Activated T-helper 1 cell treated with anti-CD3 and anti-CD28 coated beads, Interleukin-12 subunit alpha, Interleukin-12 subunit beta, Interleukin-2, Interleukin-4 antibody, amounts not matched to agents 30 ng/mL and 10 ng/mL and 1 ng/mL, durations not matched to agents 14 hours and 24 hours and 36 hours (primary cell): ENCODE data around the gene ANKMY1. TPM values are rescaled to one million over a fixed set of nuclear protein-coding genes. Genes with fewer than 3 reads are reported as not detected.

Source experiments
- DNase-seq: peaks from one replicate; pipeline ENCODE4 v3.0.0; 2021; ENCODE audit warnings: low spot score
- H3K27ac Mint-ChIP-seq: one replicate; pipeline ENCODE4 v1.8.0; 2021; ENCODE audit warnings: mild to moderate bottlenecking, mixed read lengths
- H3K27me3 Mint-ChIP-seq: one replicate; pipeline ENCODE4 v1.8.0; 2022; ENCODE audit warnings: mild to moderate bottlenecking, moderate library complexity, mixed read lengths; ENCODE audit not compliant: insufficient read depth
- H3K36me3 Mint-ChIP-seq: one replicate; pipeline ENCODE4 v1.8.0; 2021; ENCODE audit warnings: low read depth, mixed read lengths
- H3K4me1 Mint-ChIP-seq: one replicate; pipeline ENCODE4 v1.8.0; 2021; ENCODE audit warnings: low read depth, mixed read lengths
- H3K4me3 Mint-ChIP-seq: one replicate; pipeline ENCODE4 v1.8.0; 2021; ENCODE audit warnings: mild to moderate bottlenecking, moderate library complexity, mixed read lengths
- H3K9me3 Mint-ChIP-seq: one replicate; pipeline ENCODE4 v1.8.0; 2021; ENCODE audit warnings: mixed read lengths
- intact Hi-C: fragments of 100-400 bp; cut with micrococcal nuclease; formaldehyde crosslinking; loops from one replicate; pipeline ENCODE4 v1.15.1; 2024
- total RNA-seq: library from RNA; stranded (reverse); gene quantifications from 2 replicates; pipeline ENCODE4 v1.2.3, GENCODE V29; 2022

The ANKMY1 gene
- total RNA-seq, 1 donor from 2014 or later, result 21.9 TPM

DNA sequence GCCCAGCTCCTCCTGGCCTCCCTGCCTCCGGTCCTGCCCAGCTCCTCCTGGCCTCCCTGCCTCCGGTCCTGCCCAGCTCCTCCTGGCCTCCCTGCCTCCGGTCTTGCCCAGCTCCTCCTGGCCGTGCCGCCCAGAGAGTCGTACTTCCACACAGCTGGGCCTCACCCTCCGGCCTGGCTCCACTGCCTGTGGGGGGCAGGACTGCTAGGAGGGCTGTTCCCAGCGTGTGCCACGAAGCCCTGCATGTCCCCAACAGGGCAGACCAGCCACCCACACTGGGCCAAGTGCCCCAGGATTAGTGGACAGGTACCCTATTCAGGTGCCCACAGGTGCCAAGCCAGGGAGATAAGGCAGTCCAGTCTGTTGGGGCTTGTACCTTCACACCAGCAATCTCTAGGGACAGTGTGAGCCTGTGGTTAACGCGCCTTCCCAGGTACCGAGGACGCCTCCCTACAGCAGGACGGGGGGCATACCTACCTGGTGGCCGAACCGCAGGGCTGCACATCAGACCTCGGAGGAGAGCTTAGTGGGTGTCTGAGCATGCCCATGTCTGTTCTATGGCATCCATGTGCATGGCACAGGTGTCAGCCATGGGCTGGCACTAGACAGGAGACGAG lies 117.0 kb downstream of the ANKMY1 start:
- H3K27me3 Mint-ChIP-seq, result peaks cover 6% of the 10 kb centered on the region
- H3K36me3 Mint-ChIP-seq, result no peaks in the 10 kb centered on the region
- no peaks in the 10 kb centered on the region for H3K4me1 Mint-ChIP-seq
- DNase-seq, result no peak
- intact Hi-C loops, result no loop called here
- H3K4me3 Mint-ChIP-seq, result no peak overlapping the region
- H3K27ac Mint-ChIP-seq, result no peak overlapping the region
- H3K9me3 Mint-ChIP-seq, result no peaks in the 10 kb centered on the region

DNA sequence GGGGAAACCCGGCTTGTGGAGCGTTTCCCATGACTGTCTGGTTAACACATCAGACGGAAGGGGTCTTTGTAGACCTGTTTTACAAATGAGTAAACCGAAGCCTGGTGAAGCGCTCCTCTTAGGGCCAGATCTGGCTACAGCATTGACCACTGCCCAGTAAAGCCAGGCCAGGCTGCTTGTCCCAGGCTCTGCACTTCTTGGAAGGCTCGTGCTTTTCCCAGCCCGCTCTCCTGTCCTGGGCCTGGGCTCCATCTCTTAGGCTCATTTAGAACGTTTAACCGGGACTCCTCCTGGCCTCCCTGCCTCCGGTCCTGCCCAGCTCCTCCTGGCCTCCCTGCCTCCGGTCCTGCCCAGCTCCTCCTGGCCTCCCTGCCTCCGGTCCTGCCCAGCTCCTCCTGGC lies 117.5 kb downstream of the ANKMY1 start:
- H3K27me3 Mint-ChIP-seq, result peaks cover 6% of the 10 kb centered on the region
- no peaks in the 10 kb centered on the region for H3K4me1 Mint-ChIP-seq
- no peak overlapping the region for H3K27ac Mint-ChIP-seq
- H3K36me3 Mint-ChIP-seq, result no peaks in the 10 kb centered on the region
- no peaks in the 10 kb centered on the region for H3K9me3 Mint-ChIP-seq
- intact Hi-C loops, result no loop called here
- no peak overlapping the region for H3K4me3 Mint-ChIP-seq
- no peak for DNase-seq

DNA sequence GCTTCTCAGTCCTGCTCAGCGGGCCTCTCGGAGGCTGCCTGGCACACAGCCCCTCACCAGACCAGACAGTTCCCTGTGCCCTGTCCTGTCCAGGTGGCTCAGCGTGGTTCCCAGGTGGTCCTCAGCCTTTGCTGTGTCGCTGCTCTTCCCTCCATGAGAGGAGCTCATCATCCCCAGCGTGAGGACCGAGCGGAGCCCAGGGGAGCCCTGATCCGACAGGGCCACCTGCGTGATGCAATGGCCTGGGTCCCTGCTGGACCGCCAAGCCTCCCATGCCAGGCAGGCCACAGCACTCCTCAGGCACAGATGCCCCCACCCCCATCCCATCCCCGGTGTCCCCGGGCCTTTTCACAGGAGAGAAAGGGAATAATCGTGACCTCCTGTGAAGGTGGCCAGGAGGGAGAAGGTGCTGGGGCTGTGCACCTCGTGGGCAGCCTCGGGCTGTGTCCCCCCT lies 118.1 kb downstream of the ANKMY1 start:
- Mint-ChIP-seq H3K9me3 (no peaks in the 10 kb centered on the region), H3K4me3 (no peak overlapping the region), H3K27ac (no peak overlapping the region), H3K27me3 (peaks cover 6% of the 10 kb centered on the region), H3K4me1 (no peaks in the 10 kb centered on the region), H3K36me3 (no peaks in the 10 kb centered on the region)
- intact Hi-C loops, result loop anchor here (5.0 to 10.0 kb wide), 2 partner anchors 302 to 415 kb away; partner anchors contain the start of genes COPS9 and NDUFA10
- DNase-seq, result no peak

DNA sequence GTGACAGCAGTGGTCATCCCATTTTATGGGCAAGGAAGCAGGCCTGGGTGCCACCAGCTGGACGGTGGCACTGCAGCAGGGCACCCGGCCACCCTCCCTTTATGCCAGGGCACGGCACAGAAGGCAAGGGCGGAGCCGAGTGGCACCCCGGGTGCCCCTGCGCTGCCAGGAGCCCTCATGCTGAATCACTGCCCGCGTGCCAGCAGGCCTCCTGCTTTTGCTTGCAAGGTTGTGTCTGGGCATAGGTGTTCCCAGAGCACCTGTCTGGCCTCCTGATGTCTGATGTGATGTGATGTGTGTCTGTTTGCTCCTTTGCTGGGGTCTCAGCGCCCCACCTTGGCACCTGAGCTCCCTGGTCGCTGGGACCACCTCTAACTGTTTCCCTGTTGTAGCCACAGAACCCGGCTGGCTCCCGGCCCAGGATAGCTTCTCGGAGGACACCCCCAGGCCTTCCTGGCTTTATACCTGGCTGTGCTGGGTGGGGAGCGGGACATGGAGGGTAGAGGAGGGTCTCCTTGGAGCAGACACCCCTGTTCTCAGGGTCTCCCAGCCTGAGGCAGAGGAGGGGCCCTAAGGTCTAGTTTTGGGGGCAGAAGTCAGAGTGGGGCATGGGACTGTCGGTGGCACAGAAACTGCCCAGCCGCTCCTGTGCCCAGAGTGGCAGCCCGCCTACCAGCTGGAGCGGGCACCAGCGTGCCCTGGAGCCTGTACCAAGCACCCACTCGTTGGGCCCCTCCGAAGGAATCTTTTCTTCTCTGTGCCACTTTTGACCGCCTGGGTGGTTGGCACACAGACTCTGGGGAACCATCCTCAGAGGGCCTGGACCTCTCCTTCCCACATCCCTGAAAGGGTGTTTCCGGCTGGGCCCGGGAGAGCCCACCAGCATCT lies 118.7 kb downstream of the ANKMY1 start:
- no peak overlapping the region for H3K4me3 Mint-ChIP-seq
- H3K4me1 Mint-ChIP-seq, result no peaks in the 10 kb centered on the region
- H3K9me3 Mint-ChIP-seq, result no peaks in the 10 kb centered on the region
- H3K27me3 Mint-ChIP-seq, result peaks cover 6% of the 10 kb centered on the region
- DNase-seq, result no peak
- no peak overlapping the region for H3K27ac Mint-ChIP-seq
- intact Hi-C loops, result loop anchor here (1.0 to 10.0 kb wide), 5 partner anchors 140 to 414 kb away; partner anchors contain the start of genes COPS9 and NDUFA10
- H3K36me3 Mint-ChIP-seq, result no peaks in the 10 kb centered on the region

DNA sequence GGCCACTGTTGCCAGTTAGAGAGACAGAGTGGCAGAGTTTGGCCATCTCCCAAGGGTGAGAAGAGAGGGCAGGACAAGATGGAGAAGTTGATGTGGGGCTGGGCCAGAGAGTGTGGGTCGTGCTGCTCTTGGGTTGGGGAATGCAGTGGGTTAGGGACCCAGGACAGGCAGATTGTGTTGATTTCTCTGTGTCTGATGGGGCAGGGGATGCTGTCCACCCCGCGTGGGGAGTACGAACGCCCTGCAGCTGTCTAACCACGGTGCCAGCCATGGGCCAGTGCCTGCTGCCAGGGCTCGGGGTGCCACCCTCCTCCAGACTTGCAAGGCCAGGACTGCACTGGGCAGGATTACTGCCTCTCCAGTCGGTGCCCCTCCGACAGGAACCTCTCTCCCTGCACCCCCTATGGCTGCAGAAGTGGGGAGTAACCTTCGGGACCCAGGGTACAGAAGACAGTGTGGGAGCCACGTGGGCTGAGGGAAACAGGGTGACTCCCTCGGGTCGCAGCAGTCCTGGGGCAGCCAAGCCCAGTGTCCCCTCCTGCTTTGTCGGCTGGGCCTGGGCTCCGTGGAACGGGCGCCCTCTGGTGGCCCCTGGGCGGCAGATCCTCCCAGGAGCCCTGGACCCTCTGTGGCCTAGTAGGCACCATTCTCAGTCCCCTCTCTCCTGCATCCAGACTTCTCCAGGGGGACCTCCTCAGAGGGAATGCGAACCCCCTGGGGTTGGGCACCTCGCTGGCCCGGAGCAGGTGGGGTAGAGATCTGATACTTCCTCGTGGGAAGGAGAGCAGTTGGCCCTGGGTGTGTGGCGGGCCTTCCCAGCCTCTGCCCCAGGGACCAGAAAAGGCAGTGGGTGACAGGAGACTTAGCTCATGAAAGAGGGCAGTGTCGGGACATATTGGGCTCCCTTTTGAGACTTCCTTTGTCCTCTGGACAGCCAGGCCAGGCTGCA lies 119.7 kb downstream of the ANKMY1 start:
- peaks cover 12% of the 10 kb centered on the region for H3K27me3 Mint-ChIP-seq
- H3K4me1 Mint-ChIP-seq, result no peaks in the 10 kb centered on the region
- no peaks in the 10 kb centered on the region for H3K36me3 Mint-ChIP-seq
- no peak overlapping the region for H3K27ac Mint-ChIP-seq
- H3K4me3 Mint-ChIP-seq, result peak overlapping the region; percentile 37
- intact Hi-C loops, result loop anchor here (1.0 to 10.0 kb wide), 5 partner anchors 139 to 413 kb away; partner anchors contain the start of genes COPS9 and NDUFA10
- H3K9me3 Mint-ChIP-seq, result no peaks in the 10 kb centered on the region
- DNase-seq, result peak; percentile 62

DNA sequence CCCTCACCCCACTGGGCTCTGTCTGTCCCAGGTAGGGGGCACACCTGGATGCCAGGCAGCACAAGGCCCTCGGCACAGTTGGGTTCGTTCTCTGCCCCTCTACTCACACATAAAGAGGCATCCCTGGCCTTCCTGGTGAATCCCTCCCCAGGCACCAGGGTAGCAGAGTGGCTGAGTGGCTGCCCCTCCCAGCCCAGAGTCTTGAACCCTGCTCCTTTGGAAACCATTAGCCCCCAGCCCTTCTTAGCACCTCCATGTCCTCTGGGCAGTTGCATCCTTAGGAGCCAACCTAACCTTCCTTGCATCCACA lies 120.3 kb downstream of the ANKMY1 start:
- no peak overlapping the region for H3K27ac Mint-ChIP-seq
- peak overlapping the region; percentile 37 for H3K4me3 Mint-ChIP-seq
- no peak for DNase-seq
- H3K4me1 Mint-ChIP-seq, result no peaks in the 10 kb centered on the region
- intact Hi-C loops, result loop anchor here (5.0 to 10.0 kb wide), 2 partner anchors 300 to 413 kb away; partner anchors contain the start of genes COPS9 and NDUFA10
- peaks cover 13% of the 10 kb centered on the region for H3K27me3 Mint-ChIP-seq
- no peaks in the 10 kb centered on the region for H3K9me3 Mint-ChIP-seq
- H3K36me3 Mint-ChIP-seq, result no peaks in the 10 kb centered on the region

DNA sequence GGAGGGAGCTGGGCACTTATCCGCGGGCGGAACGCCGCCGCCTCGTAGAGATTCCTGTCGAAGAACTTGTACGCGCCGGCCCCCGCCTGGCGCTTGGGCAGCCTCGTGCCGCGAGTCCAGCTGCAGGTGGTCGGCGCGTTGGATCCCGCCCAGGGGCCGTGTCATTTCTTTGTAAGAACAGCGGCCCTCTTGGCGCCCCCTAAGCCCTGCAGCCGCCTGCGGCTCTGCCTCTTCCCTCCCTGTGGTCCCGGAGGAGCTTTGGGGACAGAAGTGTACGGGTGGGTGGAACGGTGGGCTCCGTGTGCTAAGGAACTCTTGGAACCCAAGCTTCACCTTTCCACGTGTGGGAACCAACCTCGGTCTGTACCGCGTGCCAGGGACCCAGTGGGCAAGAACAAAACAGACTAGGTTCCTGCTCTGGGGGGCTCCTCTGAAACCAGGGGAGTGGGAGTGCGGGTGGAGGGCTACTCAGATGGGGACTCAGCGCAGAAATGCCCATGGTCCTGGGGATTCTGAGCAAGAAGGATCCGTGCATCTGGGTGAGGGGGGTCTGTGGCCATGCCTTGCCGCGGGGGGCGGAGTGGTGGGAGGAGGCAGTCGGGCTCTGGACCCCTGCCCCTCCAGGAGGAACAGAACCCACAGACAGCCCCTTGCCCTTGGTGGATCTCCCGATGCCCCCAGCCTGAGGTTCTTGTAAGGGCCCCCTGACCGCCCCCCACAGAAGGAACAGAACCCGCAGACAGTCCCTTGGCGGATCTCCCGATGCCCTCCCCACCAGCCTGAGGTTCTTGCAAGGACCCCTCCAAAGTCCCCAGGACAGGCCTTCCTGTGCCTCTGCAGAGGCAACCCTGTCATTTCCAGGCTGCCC lies 120.9 kb downstream of the ANKMY1 start:
- H3K4me1 Mint-ChIP-seq, result no peaks in the 10 kb centered on the region
- no peaks in the 10 kb centered on the region for H3K9me3 Mint-ChIP-seq
- H3K27me3 Mint-ChIP-seq, result peaks cover 13% of the 10 kb centered on the region
- peak overlapping the region; percentile 56 for H3K4me3 Mint-ChIP-seq
- DNase-seq, result no peak
- no peaks in the 10 kb centered on the region for H3K36me3 Mint-ChIP-seq
- intact Hi-C loops, result loop anchor here (5.0 to 10.0 kb wide), 2 partner anchors 300 to 412 kb away; partner anchors contain the start of genes COPS9 and NDUFA10
- H3K27ac Mint-ChIP-seq, result no peak overlapping the region

DNA sequence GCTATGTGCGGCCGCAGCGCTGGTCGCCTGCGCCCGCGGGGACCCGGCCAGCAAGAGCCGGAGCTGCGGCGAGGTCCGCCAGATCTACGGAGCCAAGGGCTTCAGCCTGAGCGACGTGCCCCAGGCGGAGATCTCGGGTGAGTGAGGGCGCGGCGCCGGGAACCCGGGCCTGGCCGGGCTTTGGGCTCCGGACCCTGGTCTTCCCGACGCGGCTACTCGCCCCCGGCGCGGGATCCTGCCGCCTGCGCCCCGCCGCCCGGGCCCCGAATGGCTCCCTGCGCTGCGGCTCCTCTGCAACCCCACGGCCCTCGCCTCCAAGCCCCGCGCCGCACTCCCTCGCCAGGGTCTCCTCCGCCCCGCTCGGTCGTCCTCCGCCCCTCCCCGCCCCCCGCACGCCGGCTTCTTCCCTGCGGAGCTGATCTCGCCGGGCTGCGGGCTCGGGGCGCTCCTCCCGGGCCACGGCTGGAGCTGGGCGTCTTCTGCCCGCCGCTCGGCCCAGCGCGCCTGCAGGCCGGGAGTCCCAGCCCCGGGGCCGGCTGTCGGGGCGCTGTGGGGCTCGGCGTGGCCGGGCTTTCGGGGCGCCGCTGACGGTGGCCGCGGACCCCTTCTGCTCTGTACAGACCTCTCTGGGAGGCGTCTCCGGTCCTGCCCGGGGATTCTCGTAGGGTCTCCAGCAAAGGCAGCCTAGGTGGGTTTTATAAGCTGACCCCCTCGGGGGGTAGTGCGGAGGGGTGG lies 121.7 kb downstream of the ANKMY1 start:
- no peaks in the 10 kb centered on the region for H3K36me3 Mint-ChIP-seq
- H3K27me3 Mint-ChIP-seq, result peaks cover 13% of the 10 kb centered on the region
- intact Hi-C loops, result loop anchor here (1.0 to 10.0 kb wide), 6 partner anchors 33 to 411 kb away; partner anchors contain the start of genes CAPN10, COPS9, DUSP28 and NDUFA10
- DNase-seq, result no peak
- no peaks in the 10 kb centered on the region for H3K9me3 Mint-ChIP-seq
- no peaks in the 10 kb centered on the region for H3K4me1 Mint-ChIP-seq
- H3K27ac Mint-ChIP-seq, result no peak overlapping the region
- H3K4me3 Mint-ChIP-seq, result peak overlapping the region; percentile 56

DNA sequence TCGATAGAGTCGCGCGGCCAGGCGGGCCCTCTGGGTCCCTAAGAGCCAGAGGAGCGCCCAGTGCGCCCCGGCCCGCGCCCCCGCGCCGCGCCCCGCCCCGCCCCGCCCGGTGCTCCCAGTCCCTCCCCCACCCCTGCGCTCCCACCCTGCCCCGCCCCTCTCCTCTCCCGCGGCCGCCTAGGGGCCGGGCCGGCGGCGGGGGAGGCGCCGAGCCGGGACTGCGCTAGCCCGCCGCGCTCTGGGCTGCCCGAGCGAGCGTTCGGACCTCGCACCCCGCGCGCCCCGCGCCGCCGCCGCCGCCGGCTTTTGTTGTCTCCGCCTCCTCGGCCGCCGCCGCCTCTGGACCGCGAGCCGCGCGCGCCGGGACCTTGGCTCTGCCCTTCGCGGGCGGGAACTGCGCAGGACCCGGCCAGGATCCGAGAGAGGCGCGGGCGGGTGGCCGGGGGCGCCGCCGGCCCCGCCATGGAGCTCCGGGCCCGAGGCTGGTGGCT lies 122.3 kb downstream of the ANKMY1 start, which contains the start of gene GPC1:
Gene GPC1 (plus strand): TSS at position 207 of the 491 bp plus-strand sequence. CDS start 256 bp downstream, at position 463.
- peak; percentile 57 for DNase-seq
- peak within 1 kb of the TSS; percentile 61 for H3K27ac Mint-ChIP-seq
- peak within 1 kb of the TSS; percentile 83 for H3K4me3 Mint-ChIP-seq
- no peaks in the 10 kb centered on the region for H3K9me3 Mint-ChIP-seq
- H3K27me3 Mint-ChIP-seq, result peaks cover 13% of the 10 kb centered on the region
- intact Hi-C loops, result loop anchor here (1.0 to 10.0 kb wide), 6 partner anchors 33 to 411 kb away; partner anchors contain the start of genes CAPN10, COPS9, DUSP28 and NDUFA10
- no peaks in the 10 kb centered on the region for H3K4me1 Mint-ChIP-seq
- H3K36me3 Mint-ChIP-seq, result no peaks in the 10 kb centered on the region

DNA sequence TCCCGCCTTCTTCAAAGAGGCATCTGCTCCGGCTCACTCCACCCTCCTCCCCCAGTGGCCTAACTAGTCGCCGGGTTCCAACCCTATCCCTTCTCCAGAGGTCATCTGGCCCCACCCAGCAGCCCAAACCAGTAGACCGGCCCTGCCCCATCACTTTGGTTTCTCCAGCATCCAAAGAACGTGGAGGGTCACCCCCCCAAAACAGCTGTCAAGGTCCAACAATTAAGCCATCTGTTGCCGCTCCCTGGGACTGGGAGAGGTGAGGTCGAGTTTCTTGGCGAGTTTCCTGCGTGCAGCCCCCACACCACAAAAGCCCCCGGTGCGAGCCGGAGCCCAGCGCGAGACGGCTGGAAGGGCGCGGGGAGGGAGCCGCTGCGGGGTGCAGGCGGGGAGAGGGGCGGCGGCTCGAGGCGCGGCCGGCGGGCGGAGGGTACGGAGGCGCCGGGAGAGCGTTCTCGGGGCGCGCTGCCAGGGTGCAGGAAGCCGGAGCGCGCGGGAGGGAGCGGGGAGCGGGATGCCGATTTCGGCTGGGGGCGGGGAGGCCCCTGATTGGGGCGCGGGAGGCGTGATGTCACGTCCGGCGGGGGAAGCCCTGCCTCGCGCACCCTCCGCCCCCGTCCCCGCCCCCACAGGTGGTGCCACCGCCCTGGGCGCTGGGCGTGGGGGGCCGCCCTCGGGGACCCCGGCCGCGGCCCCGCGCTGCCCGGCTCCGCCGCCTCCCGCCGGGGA lies 122.9 kb downstream of the ANKMY1 start:
- Mint-ChIP-seq H3K27me3 (peaks cover 13% of the 10 kb centered on the region), H3K4me1 (no peaks in the 10 kb centered on the region), H3K9me3 (no peaks in the 10 kb centered on the region), H3K27ac (peak overlapping the region; percentile 61), H3K36me3 (no peaks in the 10 kb centered on the region), H3K4me3 (peak overlapping the region; percentile 83)
- DNase-seq, result peak; percentile 88
- intact Hi-C loops, result loop anchor here (1.0 to 10.0 kb wide), 6 partner anchors 32 to 410 kb away; partner anchors contain the start of genes CAPN10, COPS9, DUSP28 and NDUFA10
